GM12874 (cell line): ENCODE results near the gene CTF1.

Source experiments
- TF ChIP-seq, protein P1 (sequence below): IDR thresholded peaks from 2 replicates; pipeline ENCODE4 v1.5.1; 2011; ENCODE audit warnings: low read depth, mild to moderate bottlenecking, control low read depth, low read length, moderate library complexity; ENCODE audit not compliant: insufficient read depth

The CTF1 gene

DNA sequence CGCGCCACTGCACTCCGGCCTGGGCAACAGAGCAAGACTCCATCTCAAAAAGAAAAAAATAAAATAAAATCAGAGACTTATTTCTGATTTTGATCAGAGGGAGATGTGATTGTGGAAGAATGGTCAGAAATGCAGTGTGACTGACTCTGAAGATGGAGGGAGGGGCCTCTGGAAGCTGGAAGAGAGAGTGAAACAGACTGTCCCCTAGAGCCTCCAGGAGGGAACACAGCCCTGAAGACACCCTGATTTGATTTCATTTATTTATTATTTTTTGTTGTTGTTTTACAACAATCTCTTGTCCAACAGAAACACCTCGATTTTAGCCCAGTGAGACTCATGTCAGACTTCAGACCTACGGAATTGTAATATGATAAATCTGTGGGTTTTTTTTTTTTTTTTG lies 28.7 kb upstream of the CTF1 start:
- TF ChIP-seq, protein P1, sequence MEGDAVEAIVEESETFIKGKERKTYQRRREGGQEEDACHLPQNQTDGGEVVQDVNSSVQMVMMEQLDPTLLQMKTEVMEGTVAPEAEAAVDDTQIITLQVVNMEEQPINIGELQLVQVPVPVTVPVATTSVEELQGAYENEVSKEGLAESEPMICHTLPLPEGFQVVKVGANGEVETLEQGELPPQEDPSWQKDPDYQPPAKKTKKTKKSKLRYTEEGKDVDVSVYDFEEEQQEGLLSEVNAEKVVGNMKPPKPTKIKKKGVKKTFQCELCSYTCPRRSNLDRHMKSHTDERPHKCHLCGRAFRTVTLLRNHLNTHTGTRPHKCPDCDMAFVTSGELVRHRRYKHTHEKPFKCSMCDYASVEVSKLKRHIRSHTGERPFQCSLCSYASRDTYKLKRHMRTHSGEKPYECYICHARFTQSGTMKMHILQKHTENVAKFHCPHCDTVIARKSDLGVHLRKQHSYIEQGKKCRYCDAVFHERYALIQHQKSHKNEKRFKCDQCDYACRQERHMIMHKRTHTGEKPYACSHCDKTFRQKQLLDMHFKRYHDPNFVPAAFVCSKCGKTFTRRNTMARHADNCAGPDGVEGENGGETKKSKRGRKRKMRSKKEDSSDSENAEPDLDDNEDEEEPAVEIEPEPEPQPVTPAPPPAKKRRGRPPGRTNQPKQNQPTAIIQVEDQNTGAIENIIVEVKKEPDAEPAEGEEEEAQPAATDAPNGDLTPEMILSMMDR: no peak

DNA sequence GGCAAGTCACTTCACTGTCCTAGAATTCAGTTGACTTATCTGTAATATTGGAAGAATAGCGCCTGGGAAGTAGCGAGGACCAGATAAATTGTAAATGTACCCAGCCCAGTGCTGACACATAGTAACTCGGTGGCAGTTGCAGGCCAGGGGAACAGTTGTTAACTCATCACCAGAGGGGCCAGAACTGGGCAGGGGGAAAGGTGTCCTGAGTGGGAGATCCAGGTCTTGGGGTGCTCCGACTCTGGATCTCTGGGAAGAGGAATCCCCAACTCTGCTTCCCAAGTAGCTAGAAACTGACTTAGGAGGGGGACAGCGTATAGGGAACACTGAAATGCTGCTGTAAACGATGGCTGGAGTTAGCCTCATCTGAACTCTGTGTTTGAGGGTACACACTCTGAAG lies 25.5 kb upstream of the CTF1 start:
- TF ChIP-seq, protein P1: no peak

DNA sequence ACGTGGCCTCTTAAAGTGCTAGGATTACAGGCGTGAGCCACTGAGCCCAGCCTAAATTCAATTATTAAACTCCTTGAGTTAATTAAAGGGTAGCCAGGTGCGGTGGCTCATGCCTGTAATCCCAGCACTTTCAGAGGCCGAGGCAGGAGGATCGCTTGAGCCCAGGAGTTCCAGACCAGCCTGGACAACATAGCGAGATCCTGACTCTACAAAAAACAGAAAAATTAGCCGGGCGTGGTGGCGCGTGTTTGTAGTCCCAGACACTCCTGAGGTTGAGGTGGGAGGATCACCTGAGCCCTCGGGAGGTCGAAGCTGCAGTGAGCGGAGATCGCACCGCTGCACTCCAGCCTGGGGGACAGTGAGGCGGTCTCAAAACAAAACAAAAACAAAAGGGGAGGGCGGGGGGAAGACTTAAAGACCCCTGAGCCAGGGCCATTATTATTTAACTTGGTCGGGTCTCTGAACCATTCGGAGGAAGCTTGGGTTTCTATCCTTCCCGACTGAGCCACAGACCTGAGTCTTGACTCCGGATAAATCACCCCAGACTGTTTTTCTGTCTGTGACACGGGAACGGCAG lies 22.1 kb upstream of the CTF1 start:
- TF ChIP-seq, protein P1: no peak

DNA sequence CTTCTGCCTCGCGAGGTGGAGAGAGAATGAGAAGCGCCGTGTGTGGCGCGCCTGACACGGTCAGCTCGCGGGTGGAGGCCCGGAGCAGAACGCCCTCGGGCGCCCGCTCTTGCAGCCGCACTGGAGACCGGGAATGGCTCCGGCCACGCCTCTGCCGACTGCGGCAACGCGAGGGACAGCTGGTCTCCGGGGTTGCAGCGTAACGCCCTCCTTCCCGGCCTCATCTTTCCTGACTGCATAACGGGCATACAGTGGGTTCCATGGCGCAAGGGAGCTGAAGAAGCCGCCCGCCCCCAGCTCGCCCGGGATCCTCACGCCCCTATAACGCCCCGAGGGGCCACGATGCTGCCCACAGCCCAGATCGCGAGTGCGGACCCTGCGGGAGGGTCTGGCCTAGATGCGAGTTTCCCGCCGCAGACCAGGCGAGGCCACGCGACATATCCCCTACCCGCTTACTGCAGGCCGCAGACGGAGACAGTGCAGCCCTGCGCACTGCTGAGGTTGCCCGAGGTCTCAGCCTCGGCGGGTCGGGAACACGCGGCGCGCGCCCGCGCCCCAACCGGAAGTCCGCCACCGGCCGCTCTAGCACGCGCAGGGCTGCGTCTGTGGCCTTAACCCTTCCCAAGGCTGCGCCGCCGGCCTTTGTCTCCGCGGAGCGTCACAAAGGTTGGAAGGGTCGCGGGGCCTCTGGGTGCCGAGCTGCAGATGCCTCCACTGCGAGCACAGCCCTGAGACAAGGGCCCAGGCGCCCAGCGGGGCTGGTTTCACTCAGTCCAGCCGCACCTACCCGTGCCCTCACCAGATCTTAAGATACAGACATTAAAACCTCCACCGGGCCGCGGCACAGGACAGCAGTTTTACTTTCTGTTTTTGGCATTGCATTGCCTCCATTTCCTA lies 21.3 kb upstream of the CTF1 start:
- TF ChIP-seq, protein P1: no peak

DNA sequence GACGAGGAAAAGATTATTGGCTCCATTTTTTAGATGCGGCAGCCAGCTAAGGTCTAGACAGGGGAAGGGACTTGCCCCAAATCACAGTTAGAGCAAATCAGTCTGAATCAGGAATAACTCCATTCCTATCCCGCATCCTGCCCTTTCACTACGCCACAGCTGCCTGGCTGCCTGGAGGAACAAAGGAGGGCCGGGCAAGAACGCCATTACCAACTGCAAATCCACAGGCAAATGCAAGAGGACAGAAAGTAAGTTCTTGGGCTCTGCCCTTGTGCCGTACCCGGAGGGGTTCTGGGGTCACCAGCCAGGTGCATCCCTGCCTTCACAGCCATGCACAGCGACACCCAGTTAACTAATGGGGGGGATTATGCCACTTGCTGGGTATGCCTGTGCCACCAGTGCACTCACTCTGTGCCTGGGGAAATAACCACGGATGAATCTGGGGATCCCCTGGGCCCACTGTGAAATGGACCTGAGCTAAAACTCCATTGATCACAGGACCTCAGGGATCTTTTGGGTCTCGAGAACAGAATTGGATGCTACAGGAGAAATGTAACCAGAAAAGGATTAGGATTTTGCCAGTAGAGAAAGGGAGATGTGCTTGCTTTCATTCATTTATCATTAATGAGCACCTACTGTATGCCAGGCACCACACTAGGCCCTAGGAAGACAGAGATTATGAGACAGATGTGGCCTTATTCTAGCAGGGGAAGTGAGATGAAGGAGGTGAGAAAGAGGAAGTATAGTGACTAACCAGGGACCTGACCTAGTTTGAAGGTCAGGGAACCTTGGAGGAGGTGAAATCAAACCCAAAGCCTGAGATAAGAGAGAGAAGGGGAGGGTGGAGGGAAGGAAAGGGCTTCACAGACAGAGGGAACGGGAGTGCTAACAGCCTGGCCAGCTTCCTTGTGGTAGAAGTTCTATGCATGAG lies 20.3 kb upstream of the CTF1 start:
- TF ChIP-seq, protein P1: no peak

DNA sequence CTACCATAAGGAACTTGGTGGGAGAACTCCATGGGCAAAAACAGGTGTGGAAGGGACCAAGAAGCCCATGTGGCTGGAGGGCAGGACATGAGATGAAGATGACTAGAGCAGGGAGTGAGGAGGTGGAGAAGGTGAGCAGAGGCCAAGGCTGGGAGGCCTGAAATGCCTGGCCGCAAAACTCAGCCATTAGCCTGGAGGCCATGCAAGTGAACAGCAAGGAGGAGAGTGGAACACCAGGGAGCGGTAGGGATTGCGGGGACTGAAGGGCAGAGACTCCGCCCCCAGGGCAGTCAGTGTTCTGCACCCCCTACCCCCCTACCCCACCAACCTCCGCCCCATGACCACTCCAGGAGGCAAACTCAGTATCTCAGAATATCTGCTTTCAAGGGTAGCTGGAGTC lies 19.5 kb upstream of the CTF1 start:
- TF ChIP-seq, protein P1: no peak
